ENCODE results near the gene SSTR3.

The SSTR3 gene

DNA sequence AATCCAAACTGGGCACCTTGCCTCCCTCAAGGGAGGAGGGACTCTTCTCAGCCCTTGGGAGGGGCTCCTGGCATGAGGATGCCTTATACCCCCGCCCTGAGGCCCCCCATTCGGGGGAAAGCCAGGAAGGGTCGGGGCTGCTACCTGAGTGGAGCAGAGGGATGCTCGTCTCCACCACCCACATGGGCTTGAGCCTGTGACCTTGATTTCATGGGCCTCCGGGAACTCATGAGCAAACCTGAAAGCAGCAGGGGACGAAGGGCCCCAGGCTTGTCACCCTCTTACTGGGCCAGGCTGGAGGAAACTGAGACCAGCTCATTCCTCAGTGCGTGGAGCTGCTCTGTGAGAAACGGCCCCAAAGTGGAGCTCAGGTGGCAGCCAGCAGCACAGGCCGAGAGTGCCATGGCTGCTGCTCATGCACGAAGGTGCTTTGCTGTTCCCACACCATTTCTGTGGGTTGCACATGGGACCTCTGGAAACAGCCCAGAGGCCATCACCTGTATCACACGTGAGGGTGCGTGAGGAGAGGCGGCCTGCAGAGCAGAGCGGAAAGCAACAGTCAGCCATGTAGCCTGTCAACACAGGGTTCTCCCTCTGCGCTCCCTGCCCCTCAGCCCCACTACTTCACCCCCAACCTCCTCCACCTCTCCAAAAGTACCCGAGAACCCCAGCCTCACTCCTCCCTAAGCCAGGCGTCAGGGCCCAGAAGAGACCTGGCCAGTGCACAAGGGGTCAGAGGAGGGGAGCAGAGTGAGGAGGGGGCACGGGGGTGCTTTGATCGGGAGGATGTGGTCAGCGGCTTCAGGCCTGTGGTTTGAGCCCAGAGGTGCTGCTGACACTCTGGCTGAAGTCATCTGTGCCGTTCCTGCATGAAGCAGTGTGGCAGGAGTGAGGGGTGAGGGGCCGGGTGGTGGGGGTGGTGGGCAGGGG, 48.4 kb downstream of the SSTR3 start:
- DNase-seq = no peak

DNA sequence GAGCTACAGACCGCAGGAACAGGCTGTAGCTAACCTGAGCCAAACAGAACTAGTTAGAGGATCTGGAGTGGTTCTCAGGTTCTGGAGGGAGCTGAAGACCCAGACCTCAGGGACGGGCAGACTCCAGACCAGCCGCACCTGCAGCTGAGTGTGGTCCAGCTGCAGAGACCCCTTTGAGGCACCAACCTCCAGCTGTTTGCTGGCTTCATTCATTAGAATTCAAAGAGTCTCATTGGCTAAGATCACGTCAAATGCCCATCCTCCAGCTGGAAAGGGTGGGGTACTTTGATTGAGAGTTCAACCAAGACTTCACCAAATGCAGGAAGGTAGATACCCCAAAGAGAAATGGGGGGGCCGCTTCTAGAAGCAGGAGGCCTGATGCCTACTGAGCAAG, 49.2 kb downstream of the SSTR3 start:
- DNase-seq = no peak

DNA sequence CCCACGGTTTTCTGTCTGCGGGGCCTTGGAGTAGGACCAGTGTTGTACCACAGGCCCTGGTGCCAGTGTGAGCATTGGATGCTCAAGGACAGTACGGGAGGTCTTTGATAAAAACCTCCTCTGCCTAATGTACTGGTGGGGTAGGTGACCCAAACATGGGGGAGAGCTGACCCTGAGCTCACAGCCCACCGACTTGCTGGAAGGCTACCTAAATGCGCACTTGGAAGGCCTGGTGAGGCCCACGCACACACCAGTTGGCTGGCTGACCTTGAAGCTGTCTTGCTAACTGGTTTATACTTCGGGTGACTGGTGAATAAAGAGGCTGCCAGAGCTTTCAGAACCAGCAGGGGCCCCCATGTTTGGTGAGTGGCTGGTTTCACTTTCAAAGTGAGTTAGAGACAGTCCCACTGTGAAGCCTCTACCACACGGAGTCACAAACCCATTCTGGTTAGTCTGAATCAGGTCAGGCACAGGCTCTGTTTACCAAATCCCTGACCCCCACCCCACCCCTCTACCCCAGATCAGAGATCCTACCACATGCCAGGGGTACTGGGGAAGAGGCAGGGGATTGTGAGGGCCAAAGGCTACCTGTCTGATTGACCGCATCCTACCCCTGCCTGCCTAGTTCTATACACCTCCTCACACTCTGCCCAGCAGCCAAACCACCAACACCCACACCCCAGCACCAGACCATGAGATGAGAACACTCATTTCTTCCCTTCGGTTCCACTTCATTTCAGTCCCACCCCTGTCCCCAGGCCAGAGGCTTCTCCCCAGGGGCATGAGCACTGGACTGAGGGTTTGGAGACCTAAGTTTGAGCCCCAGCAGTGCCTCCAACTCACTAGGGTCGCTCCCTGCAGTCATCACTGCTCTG, 49.8 kb downstream of the SSTR3 start:
- DNase-seq = no peak

DNA sequence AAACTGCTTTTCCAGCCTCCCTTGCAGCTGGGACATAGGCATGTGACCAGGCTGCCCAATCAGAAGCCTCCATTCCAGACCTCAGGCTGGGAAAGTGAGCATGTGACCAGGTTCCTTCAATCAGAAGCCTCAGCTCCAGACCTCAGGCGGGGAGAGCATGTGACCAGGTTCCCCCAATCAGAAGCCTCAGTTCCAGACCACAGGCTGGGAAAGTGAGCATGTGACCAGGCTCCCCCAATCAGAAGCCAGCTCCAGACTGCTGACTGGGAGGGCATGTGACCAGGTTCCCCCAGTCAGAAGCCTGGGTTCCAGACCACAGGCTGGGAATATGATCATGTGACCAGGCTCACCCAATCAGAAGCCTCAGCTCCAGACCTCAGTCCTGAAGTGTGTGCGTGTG, 50.8 kb downstream of the SSTR3 start:
- DNase-seq = no peak

DNA sequence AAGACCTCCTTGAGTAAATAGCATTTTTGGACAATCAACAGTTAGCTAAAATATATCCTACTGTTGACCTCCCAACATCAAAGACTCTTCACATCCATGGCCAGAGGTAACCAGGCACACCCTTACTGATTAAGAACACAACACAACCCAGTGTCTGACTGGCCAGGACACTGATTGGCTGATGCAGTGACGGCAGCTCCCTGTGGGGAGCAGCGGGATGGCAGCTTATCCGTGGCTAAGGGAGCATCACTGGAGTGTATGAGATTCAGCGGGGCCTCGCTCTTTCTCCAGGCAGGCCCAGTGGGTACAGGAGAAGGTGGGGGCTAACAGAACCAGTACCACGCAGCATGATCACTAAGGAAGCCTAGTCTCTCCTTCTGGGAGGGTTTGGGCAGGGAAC, 52.2 kb downstream of the SSTR3 start:
- DNase-seq = no peak

DNA sequence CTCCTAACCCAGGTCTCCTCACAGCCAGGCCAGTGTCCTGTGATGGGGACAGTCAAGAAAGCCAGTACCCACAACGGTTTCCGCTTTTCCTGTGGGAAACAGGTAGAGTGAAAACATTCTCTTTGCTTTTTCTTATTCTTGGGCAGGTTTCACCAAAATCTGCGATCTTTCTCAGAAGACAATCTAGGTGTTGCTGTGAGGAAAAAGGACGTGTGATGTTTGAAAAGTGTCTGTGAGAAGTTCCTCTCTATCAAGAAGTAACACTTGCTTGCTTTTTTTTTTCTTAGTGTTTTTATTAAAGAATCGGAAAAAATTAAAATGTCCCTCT, 53.4 kb downstream of the SSTR3 start:
- no peak for DNase-seq

DNA sequence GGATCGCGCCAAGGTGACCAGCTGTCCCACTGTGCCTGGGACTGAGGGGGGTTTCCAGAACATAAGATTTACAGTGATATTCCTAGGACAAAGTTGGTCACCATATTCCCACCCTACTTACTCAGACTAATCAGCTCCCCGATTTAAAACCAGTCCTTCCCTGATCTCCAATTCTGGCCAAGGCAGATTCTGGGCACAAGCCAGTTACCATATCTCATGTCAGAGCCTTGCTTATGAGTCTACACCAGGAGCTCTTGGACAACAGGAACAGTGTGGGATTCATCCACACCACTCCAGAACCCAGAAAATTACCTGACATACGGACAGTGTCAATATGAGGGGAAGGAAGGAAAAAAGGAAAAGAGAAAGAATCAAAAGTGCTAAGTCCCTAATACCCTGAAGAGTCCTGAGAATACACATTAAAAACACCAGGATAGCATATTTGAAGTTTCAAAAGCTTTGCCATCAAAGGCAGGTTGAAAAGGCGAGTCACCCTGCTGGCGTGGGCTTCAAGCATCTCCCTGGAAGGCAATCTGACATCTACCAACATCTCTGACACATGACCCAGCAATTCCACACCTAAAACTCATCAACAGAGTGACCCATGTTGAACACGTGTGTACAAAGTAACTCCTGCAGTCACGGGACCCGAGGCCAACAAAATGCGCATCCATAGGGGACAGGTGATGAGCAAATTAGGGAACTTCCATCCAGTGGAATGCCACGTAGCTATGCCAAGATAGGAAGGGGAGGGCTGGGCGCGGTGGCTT, 54.6 kb downstream of the SSTR3 start:
- no peak for DNase-seq

DNA sequence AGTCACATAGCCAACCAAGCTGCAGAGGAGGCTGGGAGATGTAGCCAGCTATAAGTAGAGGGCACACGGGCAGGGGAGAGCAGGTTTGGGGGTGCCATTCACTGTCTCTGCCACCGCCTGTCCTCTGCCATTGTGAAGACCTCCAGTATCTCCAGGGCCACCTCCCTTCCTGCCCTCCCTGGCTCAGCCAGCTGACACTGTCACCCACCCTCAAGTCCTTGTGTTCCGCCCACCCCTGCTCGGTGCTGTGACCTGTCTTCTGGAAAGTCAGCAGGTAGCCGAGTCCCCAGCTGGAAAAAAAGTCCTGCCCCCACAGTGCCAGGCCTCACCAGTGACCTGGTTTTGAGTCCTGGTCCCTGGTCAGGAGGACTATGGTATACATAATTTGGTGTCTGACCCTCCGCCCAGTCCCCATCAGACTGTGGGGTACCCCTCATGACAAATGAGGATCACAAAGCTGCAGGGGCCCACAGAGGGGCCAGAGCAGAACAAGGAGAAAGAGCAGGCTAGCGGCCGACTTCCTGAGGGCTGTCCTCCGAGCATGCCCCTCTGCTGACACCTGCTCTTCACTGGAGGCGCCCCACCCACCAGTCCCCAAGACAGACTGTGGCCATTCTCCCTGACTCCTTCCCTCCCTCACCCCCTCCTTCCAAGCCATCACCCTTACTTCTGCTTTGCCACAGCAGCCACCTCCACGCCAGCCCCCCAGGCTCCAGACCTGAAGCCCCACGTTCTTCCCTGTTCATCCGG, 55.4 kb downstream of the SSTR3 start:
- DNase-seq = no peak

DNA sequence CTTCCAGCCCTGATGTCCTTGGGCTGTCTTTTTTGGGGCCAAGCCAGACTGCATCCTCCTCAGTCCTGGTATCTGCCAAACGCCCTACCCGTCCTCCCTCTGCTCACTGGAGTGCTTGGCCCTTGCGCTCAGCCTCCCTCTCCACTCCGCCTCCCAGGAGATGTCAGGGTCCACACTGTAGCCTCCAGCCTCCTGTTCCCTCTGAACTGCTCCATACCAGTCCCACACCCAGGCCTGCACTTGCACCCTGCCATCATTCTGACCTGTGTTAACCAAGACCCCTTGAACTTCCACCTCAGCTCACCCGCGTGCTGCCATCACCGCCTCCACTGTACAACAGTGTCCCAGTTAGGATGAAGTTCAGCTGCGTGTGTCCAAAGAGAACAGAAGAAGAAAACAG, 56.3 kb downstream of the SSTR3 start:
- DNase-seq = no peak

DNA sequence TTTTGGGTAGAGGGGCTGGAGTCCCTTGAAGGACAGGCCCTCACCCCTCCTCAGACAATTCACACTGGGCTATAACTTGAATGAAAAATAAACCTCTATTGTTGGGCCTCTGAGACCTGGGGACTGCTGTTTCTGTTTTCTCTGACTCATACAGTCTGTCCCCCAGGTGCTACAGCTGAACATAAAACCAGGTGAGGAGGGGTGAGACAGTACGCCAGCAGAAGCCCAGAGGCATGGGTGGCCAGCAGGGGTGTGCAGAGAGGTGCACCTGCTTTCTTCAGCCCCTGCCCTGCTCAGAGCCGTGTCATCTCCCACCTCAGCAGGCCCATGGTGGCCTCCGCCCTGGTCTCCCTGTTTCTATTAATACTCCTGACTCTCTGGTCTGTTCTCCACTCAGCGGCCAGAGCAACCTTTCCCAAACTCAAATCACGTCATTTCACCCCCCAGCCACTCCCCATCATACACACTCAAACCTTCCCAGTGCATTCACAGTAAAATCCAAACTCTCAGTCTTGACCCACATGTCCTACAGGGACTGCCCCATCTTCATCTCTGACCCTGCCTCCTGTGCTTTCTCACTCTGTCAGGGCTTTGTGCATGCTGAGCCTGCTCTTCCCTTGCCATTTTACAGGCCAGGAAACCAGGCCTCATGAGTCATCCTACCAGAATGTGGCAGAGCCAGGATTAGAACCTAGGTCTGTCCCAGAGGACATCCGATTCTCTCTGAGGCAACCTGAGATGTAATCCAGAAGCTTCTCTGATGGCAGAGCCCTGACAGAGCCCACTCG, 57.2 kb downstream of the SSTR3 start:
- DNase-seq = no peak
